HG03432 (cell line): ENCODE measurements around the gene RPL41.
"Not testable (repeated sequence)": the region's sequence is repeated elsewhere in the genome, so short reads cannot be mapped to it uniquely, and the experiment has no call there.

Source experiments
- ATAC-seq: cut with Tn5 transposase; IDR thresholded peaks from one replicate; pipeline ENCODE4 v1.9.1; 2021; ENCODE audit warnings: mild to moderate bottlenecking, moderate library complexity; ENCODE audit not compliant: unreplicated experiment

Gene RPL41

DNA sequence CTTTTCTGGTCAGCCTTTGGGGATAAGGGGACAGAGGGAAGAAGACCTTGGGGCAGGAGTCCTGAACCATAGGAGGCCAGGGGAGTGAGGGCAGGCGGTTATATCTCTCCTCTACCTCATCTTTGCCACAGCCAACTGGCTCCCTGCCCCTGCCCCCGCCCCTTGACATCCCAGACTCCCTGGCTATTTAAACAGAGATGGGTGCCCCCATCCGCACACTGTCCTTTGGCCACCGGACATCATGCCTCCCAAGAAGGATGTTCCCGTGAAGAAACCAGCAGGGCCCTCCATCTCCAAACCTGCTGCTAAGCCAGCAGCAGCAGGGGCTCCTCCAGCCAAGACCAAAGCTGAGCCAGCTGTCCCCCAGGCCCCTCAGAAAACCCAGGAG is 37.2 kb downstream of the RPL41 start:
- no peak for ATAC-seq

DNA sequence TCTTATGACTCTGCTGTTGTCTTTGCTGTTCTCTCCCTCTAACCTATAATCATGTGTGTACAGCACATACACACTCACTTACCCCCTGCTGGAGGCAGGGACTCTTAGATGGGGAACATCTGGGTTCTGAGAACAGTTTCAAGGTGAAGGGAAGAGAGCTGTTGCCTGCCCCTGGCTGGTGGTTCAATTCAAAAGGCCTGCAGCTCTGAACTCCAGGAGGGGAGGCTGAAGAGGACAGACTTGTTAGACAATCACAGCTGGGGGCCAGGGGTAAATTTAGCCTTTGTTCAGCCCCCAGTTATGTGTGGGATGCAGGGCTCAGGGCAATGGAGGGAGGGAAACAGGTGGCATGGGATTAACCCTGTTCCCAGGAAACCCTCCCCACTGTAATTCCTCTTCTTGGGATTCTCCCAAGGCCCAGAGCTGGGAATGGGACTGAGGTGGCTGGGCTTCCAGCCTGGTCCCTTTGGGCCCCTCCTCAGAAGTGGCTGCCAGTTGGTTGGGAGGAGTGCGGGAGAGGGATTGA is 37.9 kb downstream of the RPL41 start:
- no peak for ATAC-seq

DNA sequence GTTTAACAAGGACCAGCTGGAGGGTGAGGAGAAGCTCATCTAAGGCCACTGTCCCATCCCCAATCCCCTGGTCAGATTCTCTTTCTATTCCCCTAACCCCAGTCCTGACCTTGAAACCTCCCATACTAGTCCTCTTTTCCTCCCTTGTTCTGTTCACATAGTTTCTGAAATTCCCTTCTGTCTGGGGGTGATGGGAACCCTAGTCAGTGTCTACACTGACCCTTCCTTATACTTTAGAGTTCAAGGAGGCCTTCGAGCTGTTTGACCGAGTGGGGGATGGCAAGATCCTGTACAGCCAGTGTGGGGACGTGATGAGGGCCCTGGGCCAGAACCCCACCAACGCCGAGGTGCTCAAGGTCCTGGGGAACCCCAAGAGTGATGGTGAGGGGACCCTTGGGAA is 38.4 kb downstream of the RPL41 start:
- ATAC-seq = no peak

DNA sequence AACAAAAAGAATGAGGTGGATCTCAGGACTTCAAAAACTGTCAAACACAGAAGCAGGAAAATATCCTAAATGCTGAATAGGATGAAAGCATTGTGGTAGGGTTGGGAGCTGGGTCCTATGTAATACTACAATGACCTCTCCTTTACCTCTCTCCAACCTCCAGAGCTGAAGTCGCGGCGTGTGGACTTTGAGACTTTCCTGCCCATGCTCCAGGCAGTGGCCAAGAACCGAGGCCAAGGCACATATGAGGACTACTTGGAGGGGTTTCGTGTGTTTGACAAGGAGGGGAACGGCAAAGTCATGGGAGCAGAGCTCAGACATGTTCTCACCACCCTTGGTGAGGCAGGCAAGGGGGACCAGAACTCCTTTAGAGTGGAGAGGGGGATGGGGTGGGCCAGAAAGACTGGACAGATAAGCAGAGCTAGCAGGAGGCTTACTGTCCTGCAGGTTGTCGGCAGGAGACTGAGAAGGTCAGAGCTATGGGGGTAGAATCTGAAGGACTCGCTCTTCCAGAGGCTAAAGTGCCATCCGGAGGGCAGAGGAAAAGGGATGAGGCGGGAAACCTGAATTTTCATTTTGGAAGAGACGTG is 38.9 kb downstream of the RPL41 start:
- no peak for ATAC-seq

DNA sequence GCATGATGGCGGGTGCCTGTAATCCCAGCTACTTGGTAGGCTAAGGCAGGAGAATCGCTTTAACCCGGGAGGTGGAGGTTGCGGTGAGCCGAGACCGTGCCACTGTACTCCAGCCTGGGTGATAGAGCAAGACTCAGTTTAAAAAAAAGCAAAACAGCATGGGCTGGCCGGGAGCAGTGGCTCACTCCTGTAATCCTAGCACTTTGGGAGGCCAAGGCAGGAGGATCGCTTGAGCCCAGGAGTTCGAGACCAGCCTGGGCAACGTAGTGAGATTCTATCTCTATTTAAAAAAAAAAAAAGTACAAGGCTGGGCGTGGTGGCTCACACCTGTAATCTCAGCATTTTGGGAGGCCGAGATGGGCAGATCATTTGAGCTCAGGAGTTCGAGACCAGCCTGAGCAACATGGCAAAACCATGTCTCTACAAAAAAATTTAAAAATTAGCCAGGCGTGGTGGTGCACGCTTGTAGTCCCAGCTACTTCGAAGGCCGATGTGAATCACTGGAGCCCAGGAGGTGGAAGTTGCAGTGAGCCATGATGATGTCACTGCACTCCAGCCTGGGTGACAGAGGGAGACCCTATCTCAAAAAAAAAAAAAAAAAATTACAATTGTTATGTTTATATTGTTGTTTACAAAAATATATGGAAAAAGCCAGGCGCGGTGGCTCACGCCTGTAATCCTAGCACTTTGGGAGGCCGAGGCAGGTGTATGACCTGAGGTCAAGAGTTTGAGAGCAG is 40.2 kb downstream of the RPL41 start:
- ATAC-seq = not testable (repeated sequence)

DNA sequence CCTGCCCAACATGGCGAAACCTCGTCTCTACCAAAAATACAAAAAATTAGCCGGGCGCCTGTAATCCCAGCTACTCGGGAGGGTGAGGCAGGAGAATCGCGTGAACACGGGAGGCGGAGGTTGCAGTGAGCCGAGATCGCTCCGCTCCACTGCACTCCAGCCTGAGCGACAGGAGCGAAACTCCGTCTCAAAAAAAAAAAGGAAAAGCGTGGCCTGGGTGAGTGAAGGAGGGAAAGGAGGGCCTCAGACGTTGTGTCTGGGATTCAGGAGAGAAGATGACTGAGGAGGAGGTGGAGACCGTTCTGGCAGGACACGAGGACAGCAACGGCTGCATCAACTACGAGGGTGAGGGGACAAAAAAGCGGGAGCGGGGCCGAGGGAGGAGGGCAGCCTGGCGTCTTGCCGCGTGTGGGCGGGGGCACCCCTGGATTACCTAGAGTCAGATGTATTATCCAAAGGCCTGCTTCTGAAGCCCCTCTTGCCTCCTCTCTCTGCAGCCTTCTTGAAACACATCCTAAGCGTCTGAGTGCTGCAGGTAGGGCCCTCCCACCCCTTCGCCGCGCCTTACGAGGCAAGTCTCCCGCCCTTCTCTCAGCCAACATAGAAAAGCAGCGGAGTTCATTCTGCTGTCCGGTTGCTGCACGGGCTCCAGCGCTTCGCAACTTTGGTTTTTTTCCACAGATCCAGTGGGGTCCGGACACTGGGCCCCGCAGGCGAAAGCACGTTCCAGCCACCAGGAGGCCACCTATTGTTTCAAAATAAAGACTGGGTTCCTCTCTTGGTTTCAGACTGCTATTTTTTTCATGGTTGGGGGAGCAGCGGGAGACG is 41.0 kb downstream of the RPL41 start:
- ATAC-seq = peak; percentile 32

DNA sequence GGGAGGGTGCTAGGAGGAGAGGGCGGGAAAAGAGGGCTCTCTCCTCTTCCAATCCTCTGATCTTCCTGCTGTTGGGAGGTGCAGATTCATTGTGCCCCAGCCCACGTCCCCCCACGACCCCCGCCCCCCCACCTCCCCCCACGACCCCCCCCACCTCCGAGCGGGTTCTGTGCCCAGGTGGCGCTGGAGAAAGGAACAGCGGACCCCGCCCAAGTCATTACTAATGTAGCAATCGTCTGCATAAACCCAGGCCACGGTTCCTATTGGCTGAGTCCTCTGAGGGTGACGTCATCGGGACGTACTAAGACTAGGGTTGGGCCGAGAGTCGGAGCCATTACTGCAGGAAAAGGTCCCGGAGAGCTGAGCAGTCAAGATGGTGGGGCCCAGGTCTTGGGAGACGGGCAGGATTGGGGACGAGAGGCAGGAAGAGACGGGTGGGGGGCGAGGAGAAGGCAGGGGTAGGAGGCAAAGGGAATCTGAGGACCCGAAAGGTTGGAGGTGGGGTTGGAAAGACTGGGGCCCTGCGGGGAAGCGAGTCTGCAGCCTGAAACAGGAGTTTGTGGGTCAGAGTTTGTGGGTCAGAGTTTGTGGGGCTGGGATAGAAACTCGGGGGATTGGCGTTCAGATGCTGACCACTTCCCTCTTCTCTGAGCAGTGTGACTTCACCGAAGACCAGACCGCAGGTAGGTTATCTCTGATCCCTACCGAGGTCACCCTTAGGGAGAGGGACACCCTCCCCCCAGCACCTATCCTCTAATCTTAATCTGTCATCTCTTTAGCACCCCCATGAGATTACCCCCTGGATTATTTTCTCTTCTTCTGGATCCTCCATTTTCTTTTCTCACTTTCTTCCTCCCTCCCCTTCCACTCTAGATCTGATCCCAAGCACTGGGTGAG is 41.8 kb downstream of the RPL41 start, which contains the start of gene MYL6:
MYL6 (plus strand) TSS at position 331 of the 897 bp plus-strand sequence; CDS start at position 374, 43 bp downstream.
- peak; percentile 81 for ATAC-seq

DNA sequence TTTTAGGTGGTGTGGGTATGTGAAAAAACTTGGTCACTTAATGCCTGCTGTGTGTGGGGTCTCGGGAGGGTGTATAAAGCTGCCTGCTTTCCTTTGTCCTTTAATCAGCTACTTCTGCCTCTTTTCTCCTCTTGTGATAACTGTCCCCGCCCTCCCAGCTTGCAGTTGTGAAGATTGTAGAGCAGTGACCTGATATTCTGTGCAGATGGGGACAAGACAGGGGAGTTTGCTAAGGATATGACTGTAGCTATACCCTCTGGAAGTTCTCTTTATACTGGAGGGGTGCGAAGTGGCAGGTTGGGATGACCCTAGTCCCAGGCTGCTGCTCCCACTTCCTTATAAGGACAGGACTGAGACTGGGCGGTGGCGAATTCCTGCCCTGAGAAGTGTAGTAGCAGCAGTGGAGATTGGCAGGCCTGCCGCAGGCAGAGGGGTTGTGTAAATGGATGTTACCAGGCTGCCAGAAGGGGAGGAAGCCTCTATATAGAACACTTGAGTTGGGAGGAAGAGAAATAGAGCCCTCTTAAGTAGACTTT is 42.6 kb downstream of the RPL41 start:
- no peak for ATAC-seq

DNA sequence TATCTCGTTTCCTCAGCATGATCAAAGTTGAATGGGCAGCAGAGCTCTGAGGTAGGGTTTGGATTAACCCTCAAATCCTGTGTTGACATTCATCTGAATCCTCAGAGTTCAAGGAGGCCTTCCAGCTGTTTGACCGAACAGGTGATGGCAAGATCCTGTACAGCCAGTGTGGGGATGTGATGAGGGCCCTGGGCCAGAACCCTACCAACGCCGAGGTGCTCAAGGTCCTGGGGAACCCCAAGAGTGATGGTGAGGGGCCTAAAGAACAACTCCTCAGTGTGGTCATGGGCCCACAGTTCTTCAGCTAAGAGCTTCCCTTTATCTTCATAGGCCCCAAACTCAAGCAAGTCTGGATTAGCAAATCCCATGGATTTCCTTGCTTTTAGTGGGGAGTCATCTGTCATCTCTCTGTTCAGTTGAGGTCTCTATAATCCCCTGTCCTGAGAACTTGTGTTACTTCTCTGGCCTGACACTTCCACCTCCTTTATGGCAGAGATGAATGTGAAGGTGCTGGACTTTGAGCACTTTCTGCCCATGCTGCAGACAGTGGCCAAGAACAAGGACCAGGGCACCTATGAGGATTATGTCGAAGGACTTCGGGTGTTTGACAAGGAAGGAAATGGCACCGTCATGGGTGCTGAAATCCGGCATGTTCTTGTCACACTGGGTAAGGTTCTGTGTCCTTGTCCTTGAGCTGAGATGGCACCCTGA is 43.2 kb downstream of the RPL41 start:
- ATAC-seq = no peak

DNA sequence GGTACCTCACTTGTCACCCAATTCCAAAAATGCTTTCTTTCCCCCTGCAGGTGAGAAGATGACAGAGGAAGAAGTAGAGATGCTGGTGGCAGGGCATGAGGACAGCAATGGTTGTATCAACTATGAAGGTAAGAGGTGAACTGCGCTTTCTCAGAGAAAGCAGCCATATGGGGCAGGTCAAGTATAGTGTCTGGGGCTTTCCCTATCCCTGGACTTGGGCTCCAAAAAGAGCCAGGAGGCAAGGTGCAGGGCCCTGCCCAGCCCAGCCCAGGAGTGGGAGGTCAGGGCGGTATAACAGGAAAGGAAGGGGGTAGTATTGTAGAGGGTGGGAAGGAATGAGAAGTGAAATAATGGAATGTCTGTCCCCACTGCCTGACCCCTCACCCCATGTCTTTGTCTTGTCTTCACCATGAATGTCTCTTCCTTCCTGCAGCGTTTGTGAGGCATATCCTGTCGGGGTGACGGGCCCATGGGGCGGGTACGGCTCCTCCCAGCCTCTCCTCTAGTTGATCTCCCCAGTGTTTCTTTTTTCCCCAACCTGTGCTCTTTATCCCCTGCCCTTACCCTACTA is 43.8 kb downstream of the RPL41 start:
- ATAC-seq = no peak

DNA sequence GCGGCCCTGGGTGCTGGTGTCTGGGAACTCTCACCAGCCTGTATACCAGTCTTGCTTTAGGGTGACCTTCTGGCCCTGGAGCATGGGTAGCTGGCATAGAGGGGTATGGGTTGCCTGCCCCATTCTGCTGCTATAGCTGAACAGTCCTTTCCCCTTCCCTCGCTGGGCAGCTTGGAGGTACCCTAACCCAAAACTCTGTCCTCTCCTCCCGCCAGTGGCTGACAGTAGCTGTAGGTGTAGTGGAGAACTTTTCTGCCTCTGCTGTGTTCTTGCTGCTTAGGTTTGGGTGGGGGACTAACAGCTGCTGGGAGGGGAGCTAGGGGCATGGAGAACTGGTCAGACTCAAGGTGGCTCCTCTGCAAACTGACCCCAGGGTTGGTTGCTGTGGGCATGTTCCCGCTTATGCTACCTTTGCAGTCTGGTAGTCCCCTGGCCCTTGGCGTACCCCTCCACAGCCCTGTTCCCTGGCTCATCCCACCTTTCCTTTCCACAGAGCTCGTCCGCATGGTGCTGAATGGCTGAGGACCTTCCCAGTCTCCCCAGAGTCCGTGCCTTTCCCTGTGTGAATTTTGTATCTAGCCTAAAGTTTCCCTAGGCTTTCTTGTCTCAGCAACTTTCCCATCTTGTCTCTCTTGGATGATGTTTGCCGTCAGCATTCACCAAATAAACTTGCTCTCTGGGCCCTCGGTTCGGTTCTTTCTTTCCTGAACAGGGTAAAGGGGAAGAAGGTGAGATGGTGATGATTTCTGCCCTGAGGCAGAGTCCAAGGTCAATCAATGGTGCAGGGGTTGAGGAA is 44.7 kb downstream of the RPL41 start:
- ATAC-seq = no peak

DNA sequence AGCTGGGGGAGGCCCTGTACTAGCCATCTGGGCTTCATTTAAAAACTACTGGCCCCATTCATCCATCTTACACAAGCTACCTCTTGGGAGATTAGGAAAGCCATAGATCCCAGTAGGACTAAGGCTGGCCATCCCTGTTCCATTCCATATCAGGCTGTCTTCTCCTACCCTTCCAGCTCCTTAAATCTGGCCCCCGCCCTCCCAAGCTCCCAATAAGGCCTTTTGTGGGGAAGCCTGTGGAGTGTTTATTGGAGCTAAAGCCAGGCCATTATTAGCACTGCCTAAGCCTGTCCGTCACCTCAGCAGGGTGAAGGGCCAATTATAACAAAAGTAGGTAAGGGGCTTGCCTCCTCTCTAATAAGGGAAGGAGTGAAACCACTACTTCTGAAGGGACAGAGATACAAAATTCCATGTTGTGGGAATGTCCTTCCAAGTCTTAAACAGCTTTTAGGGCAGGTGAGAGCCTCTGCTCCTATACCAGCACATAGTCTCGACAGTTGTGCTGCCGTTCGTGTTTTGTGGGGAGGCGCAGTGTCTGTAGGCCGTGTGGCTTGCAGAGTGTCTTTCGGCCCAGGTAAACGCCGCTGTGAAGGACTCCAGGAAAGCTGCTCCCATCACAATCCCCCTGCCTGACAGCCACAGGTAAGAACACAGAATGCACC is 45.4 kb downstream of the RPL41 start:
- ATAC-seq = no peak

DNA sequence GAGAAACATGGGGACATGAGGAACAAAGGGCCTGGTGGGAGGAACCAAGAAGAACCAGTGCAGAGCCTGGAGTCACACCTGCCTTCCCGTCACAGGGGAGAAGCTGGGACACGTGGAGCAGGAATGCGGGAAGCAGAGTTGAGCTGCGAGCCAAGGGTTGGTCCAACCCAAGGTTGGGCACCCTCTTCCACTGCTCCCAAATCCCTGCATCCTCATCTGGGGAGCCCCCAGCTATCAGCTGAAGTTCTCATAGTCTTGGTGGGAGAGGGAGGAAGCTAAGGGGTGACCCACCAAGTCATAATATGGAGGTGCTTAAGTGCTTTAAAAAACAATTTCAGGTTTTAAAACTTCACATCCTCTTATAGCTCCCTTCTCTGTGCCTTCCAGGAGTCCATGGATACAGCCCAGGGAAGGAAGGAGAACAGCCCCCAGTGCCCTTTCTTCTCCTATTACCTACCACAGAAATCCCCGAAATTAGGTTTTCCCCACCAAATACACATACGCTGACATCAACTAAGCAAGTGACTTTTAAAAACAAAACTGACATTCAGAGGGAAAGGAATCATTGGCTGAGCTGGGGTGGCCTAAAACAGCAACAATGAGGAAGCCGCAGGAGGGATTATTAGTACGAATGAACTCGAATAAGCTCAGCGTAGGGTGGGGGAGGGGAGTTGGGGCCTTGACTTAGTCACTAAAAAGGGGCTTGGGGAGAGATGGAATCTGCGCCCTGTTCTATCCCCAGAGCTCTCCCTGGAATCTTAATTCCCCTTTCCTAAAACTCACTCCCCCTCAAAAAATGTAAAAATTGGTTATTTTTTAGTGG is 46.2 kb downstream of the RPL41 start:
- no peak for ATAC-seq

DNA sequence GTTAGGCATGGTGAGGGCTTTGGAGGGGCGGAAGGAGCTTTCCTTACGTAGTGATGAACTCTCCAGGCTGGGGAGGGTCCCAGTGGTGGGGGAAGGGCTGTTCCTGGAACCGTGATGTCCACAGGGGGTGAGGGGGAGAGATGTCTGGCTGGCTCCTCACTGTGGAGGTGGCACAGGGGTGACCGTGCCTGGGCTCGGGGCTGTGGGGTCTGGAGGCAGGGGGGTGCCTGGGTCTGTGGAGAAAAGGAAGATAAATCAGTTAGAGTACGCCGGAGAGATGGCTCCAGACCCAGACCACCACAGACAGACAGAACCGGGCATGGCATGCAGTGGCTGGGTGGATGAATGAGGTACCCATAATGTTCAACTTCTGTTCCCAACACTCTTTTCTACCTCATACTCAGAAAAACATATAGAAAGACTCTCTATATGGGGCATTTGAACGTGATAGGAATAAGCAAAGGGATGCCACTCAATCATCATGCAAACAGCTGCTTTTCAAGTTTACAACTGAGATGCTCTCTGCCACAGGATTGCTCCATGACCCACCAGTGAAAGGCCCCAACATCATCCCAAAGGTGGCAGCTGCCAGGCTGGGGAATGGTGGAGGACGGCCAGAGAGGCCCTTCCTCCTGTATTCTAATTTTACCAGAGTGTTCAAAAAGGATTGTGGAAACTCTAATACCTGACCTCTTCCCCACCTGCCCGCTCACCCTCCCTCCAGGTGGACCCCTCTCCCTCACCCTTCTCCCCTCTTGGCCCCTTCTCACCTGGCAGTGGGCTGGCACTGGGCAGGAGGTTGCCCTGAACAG is 47.3 kb downstream of the RPL41 start:
- ATAC-seq = no peak

DNA sequence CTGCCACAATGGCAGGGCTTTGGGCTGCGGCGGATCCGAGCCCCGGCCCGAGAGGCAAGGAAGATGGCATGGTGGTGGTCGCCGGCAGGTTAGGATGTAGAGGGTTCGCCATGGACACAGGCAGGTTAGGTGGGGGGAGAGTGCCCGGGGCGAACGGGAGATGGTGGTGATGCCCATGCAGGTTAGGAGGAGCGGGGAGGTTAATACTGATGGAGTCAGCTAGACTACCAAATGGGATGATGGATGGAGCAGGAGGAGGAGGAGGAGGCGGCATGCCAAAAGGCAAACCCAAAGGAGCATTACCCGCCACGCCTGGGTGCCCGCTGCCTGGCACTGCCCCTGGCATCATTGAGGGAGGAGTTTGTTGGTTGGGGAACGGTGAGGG is 47.9 kb downstream of the RPL41 start:
- no peak for ATAC-seq

DNA sequence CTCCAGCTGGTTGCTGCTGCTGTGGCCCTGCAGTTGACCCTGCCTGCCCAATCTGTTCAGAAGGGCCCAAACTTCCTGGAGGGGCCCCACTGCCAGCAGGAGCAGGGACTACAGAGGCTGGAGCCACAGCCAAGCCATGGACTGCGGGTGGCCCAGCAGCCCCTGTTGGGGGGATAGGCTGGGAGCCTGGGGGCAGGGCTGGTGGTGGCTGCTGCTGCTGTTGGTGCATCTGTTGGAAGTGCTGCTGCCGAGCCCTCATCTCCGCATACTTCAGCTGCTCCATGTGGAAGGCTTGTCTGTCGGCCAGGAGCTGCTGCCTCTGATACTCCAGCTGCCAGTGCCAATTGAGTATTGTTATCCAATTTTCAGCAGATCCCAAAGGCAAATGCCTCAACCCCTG is 48.9 kb downstream of the RPL41 start:
- no peak for ATAC-seq
